K562 (cell line): ENCODE measurements around the gene MRPL2. TPM values are rescaled to one million over a fixed set of nuclear protein-coding genes. Genes with fewer than 3 reads are reported as not detected.

Source experiments
- HCFC1 ChIP-seq: IDR thresholded peaks from 2 replicates; pipeline ENCODE4 v1.6.1; 2012; ENCODE audit warnings: low read depth, low read length, improper control_type of control experiment
- IFI16 ChIP-seq: fragments of 250-450 bp; sonication (Bioruptor Pico); IDR thresholded peaks from 2 replicates; pipeline ENCODE4 v2.1.2; 2022; ENCODE audit warnings: mild to moderate bottlenecking, inconsistent platforms
- KAT2B ChIP-seq: IDR thresholded peaks from one replicate; pipeline ENCODE4 v1.6.1; 2012; ENCODE audit warnings: low read depth, mild to moderate bottlenecking, control low read depth, inconsistent platforms, low read length, moderate library complexity
- KAT8 ChIP-seq: fragments of 450-650 bp; IDR thresholded peaks from 2 replicates; pipeline ENCODE4 v1.6.1; 2016; ENCODE audit warnings: low read depth, mild to moderate bottlenecking
- KDM2B ChIP-seq: fragments of 250-450 bp; sonication (Bioruptor Pico); IDR thresholded peaks from 2 replicates; pipeline ENCODE4 v1.8.0; 2021; ENCODE audit warnings: mild to moderate bottlenecking, moderate library complexity
- NFE2L1 ChIP-seq: fragments of 450-650 bp; IDR thresholded peaks from 2 replicates; pipeline ENCODE4 v1.6.1; 2016; ENCODE audit warnings: missing genetic modification characterization, low read depth, mild to moderate bottlenecking, missing compliant biosample characterization, moderate library complexity, borderline replicate concordance
- PATZ1 ChIP-seq: fragments of 250-450 bp; sonication (Bioruptor Pico); IDR thresholded peaks from 2 replicates; pipeline ENCODE4 v1.5.0; 2020; ENCODE audit warnings: mild to moderate bottlenecking, borderline replicate concordance
- PHB2 ChIP-seq: fragments of 450-650 bp; IDR thresholded peaks from 2 replicates; pipeline ENCODE4 v1.6.1; 2017; ENCODE audit warnings: low read depth
- PTRF ChIP-seq: fragments of 450-650 bp; IDR thresholded peaks from 2 replicates; pipeline ENCODE4 v1.6.1; 2016; ENCODE audit warnings: mild to moderate bottlenecking, missing genetic modification characterization, missing compliant biosample characterization
- ZKSCAN1 ChIP-seq: fragments of 150-350 bp; IDR thresholded peaks from 2 replicates; pipeline ENCODE4 v1.6.1; 2016; ENCODE audit warnings: low read depth, low read length
- ZNF174 ChIP-seq: fragments of 250-450 bp; sonication (Bioruptor Pico); IDR thresholded peaks from 2 replicates; pipeline ENCODE4 v1.4.0; 2020; ENCODE audit warnings: mild to moderate bottlenecking
- ZNF57 ChIP-seq: fragments of 450-650 bp; formaldehyde crosslinking; IDR thresholded peaks from 2 replicates; pipeline ENCODE4 v1.4.0; 2020; ENCODE audit warnings: mild to moderate bottlenecking, moderate library complexity
- ZNF639 ChIP-seq, 2 experiments: fragments of 200-800 bp in 1 of 2; sonication (Bioruptor generic) in 1 of 2; sonication (generic) in 1 of 2; formaldehyde crosslinking in 1 of 2; IDR thresholded peaks in 1 of 2; conservative IDR thresholded peaks in 1 of 2; 2 replicates each; pipeline versions ENCODE4 v1.5.0 to v1.6.1; 2016 to 2020; ENCODE audit warnings: missing compliant biosample characterization in 1 of 2, missing genetic modification characterization in 1 of 2, missing genetic modification reagents in 1 of 2
- polyA plus RNA-seq, 8 experiments: library from polyadenylated mRNA; depleted of rRNA in 4 of 8; stranded (reverse) in 5 of 8; unstranded in 3 of 8; fragments of >200 nt; fragmentation: Nextera tagmentation in 2 of 8; fragmentation: Illumina TruSeq in 1 of 8; extraction: Ambion mirVana in 2 of 8; extraction: Trizol in 1 of 8; gene quantifications; 2 replicates each; pipeline versions ENCODE4 v1.2.1 to v1.2.3, GENCODE V29; 2011 to 2014; ENCODE audit warnings: inconsistent platforms in 1 of 8, missing spikeins in 1 of 8
- total RNA-seq, 7 experiments: library from RNA; depleted of rRNA in 6 of 7; stranded (reverse); fragments of >200 nt in 6 of 7; fragmentation: Illumina TruSeq in 2 of 7; extraction: Trizol in 2 of 7; gene quantifications; 2 replicates each; pipeline versions ENCODE4 v1.2.1 to v1.2.3, GENCODE V29; 2011 to 2021; ENCODE audit warnings: low replicate concordance in 1 of 7
- TF ChIP-seq, protein P1 (sequence below): sonication (generic); formaldehyde crosslinking; IDR thresholded peaks from 2 replicates; pipeline ENCODE4 v1.8.0; 2023; ENCODE audit warnings: mild to moderate bottlenecking, missing genetic modification reagents
- TF ChIP-seq, protein P2 (sequence below): IDR thresholded peaks from 2 replicates; pipeline ENCODE4 v1.6.1; 2011; ENCODE audit not compliant: insufficient read length; ENCODE audit errors: extremely low read depth
- TF ChIP-seq, protein P3 (sequence below): conservative IDR thresholded peaks from 2 replicates; pipeline ENCODE4 v1.6.1; 2011; ENCODE audit warnings: low read depth, mild to moderate bottlenecking, low read length; ENCODE audit not compliant: control insufficient read depth

Gene MRPL2
- total and polyA plus RNA-seq, 9 of the 15 experiments (the other 6 are each of a cell fraction or from before 2014, with no cell fraction given), result 63.1 to 262 (median 121) TPM

- TF ChIP-seq, protein P1, sequence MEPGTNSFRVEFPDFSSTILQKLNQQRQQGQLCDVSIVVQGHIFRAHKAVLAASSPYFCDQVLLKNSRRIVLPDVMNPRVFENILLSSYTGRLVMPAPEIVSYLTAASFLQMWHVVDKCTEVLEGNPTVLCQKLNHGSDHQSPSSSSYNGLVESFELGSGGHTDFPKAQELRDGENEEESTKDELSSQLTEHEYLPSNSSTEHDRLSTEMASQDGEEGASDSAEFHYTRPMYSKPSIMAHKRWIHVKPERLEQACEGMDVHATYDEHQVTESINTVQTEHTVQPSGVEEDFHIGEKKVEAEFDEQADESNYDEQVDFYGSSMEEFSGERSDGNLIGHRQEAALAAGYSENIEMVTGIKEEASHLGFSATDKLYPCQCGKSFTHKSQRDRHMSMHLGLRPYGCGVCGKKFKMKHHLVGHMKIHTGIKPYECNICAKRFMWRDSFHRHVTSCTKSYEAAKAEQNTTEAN (CRISPR knock-in tag), result no peak
- TF ChIP-seq ZNF174 (no peak), KDM2B (peak; percentile 95), IFI16 (no peak), HCFC1 (peak; percentile 89), ZKSCAN1 (peak; percentile 90), PTRF (tag) (no peak), ZNF639 (CRISPR knock-in tag; conservative IDR thresholded peaks at IDR 0.05 in 1 of 2, IDR thresholded peaks at IDR 0.05 in 1 of 2) (peak in 1 of 2 experiments; percentile 67; a peak in 2 of 4 replicates), ZNF57 (no peak), PHB2 (no peak), PATZ1 (CRISPR knock-in tag) (no peak), KAT2B (no peak), NFE2L1 (no peak), KAT8 (no peak; the same call in 1 of the 2 replicates)
- TF ChIP-seq, protein P2, sequence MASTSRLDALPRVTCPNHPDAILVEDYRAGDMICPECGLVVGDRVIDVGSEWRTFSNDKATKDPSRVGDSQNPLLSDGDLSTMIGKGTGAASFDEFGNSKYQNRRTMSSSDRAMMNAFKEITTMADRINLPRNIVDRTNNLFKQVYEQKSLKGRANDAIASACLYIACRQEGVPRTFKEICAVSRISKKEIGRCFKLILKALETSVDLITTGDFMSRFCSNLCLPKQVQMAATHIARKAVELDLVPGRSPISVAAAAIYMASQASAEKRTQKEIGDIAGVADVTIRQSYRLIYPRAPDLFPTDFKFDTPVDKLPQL, result peak; percentile 40
- TF ChIP-seq, protein P3, sequence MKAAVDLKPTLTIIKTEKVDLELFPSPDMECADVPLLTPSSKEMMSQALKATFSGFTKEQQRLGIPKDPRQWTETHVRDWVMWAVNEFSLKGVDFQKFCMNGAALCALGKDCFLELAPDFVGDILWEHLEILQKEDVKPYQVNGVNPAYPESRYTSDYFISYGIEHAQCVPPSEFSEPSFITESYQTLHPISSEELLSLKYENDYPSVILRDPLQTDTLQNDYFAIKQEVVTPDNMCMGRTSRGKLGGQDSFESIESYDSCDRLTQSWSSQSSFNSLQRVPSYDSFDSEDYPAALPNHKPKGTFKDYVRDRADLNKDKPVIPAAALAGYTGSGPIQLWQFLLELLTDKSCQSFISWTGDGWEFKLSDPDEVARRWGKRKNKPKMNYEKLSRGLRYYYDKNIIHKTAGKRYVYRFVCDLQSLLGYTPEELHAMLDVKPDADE, result peak; percentile 68
These were observed at the start of gene MRPL2, which contains the start of gene KLC4 (continued) for GRCh38 chr6:43059168-43060033.
